Stimulated activated effector memory CD8-positive, alpha-beta T cell treated with anti-CD3 and anti-CD28 coated beads, Interleukin-12 subunit alpha, Interleukin-12 subunit beta, amount 100 ng/mL, for 72 hours (primary cell): ENCODE data around the gene HOXA6.

Experiments used
- ATAC-seq: fragments of 150-1000 bp; cut with Tn5 transposase; 2 replicates; pipeline ENCODE4 v1.10.0; 2021
- DNase-seq, 2 donors: peaks; one replicate each; pipeline ENCODE4 v3.0.0; 2021 to 2022; ENCODE audit warnings: low spot score in 2 of 2
- H3K27ac Mint-ChIP-seq: one replicate; pipeline ENCODE4 v1.8.0; 2022; ENCODE audit warnings: mild to moderate bottlenecking, mixed read lengths
- H3K36me3 Mint-ChIP-seq: one replicate; pipeline ENCODE4 v1.8.0; 2022; ENCODE audit warnings: mild to moderate bottlenecking, mixed read lengths
- H3K4me1 Mint-ChIP-seq: one replicate; pipeline ENCODE4 v1.8.0; 2022; ENCODE audit warnings: mixed read lengths
- H3K4me3 Mint-ChIP-seq: one replicate; pipeline ENCODE4 v1.8.0; 2022; ENCODE audit warnings: mild to moderate bottlenecking, mixed read lengths
- H3K9me3 Mint-ChIP-seq: one replicate; pipeline ENCODE4 v1.8.0; 2022; ENCODE audit warnings: mixed read lengths

Gene HOXA6

DNA sequence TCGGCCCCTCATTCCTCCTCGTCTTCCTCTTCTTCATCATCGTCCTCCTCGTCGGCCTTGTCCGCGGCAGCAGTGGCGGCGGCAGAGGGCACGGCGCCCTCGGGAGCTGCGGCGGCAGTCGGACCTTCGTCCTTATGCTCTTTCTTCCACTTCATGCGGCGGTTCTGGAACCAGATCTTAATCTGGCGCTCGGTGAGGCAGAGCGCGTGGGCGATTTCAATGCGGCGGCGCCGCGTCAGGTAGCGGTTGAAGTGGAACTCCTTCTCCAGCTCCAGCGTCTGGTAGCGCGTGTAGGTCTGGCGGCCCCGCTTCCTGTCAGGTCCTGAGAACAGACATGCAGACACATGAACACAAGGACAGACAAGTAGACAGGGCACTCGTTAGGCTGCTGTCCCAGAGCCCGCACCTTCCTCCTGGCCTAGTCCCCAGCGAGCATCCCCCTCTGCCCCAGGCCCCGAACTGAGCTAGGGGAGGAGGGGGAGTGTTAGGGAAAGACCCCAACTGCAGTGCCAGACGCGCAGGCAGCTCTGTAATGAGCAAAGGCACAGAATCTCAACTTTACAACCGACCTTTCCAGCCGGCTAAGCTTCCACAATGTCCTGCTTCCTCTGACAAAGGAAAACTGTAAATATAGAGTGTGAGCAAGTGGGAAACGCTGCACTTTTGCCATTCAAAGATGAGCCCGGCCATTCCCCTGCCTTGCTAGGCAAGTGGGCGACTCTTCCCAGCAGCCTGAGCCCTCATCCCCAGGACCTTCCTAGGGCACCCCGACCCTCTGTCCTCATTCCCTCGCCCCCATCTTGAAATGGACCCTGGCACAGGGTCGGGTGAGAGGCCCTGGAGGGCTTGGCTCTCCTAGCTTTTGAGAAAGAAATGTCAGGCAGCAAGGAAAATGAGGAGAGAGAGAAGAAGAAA lies 7.6 kb upstream of the HOXA6 start:
- Mint-ChIP-seq H3K4me3 (peak overlapping the region; percentile 73), H3K36me3 (peaks cover 25% of the 10 kb centered on the region), H3K4me1 (peaks cover 61% of the 10 kb centered on the region), H3K27ac (peak overlapping the region; percentile 45), H3K9me3 (no peaks in the 10 kb centered on the region)
- DNase-seq (peak in 1 of 2 donors; percentile 52), ATAC-seq (no peak)

- Mint-ChIP-seq H3K9me3 (no peaks in the 10 kb centered on the region), H3K4me1 (peaks cover 56% of the 10 kb centered on the region), H3K4me3 (peak overlapping the region; percentile 73), H3K27ac (peak overlapping the region; percentile 45), H3K36me3 (peaks cover 25% of the 10 kb centered on the region)
- DNase-seq: no peak
- no peak for ATAC-seq
Observed at GRCh38 chr7:27154369-27154768, 6.8 kb upstream of the HOXA6 start.

DNA sequence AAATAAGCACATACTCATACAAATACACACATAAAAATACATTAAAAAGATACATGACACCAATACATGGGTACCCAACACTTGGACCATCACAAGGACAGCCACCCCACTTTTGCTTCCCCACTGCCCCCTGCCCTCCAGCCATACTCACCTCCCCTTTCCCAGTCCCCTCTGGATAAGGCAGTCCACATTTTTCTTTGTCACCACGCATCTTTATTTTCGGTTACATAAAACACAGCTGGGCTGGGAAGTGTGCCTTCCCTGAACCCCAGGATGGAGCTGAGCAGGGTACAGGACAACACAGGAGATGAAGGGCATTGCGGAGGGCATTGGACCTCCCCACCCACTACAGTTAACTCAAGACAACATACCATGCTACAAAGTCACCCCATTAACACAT lies 6.0 kb upstream of the HOXA6 start:
- H3K4me3 Mint-ChIP-seq: no peak overlapping the region
- H3K27ac Mint-ChIP-seq: no peak overlapping the region
- H3K4me1 Mint-ChIP-seq: peaks cover 56% of the 10 kb centered on the region
- no peaks in the 10 kb centered on the region for H3K9me3 Mint-ChIP-seq
- no peak for ATAC-seq
- H3K36me3 Mint-ChIP-seq: peaks cover 25% of the 10 kb centered on the region
- DNase-seq: no peak

GRCh38 chr7:27152816-27153442 lies 5.4 kb upstream of the HOXA6 start:
- ATAC-seq (no peak), DNase-seq (no peak)
- H3K9me3 Mint-ChIP-seq: no peaks in the 10 kb centered on the region
- no peak overlapping the region for H3K27ac Mint-ChIP-seq
- no peak overlapping the region for H3K4me3 Mint-ChIP-seq
- H3K4me1 Mint-ChIP-seq: peaks cover 54% of the 10 kb centered on the region
- H3K36me3 Mint-ChIP-seq: peaks cover 23% of the 10 kb centered on the region

DNA sequence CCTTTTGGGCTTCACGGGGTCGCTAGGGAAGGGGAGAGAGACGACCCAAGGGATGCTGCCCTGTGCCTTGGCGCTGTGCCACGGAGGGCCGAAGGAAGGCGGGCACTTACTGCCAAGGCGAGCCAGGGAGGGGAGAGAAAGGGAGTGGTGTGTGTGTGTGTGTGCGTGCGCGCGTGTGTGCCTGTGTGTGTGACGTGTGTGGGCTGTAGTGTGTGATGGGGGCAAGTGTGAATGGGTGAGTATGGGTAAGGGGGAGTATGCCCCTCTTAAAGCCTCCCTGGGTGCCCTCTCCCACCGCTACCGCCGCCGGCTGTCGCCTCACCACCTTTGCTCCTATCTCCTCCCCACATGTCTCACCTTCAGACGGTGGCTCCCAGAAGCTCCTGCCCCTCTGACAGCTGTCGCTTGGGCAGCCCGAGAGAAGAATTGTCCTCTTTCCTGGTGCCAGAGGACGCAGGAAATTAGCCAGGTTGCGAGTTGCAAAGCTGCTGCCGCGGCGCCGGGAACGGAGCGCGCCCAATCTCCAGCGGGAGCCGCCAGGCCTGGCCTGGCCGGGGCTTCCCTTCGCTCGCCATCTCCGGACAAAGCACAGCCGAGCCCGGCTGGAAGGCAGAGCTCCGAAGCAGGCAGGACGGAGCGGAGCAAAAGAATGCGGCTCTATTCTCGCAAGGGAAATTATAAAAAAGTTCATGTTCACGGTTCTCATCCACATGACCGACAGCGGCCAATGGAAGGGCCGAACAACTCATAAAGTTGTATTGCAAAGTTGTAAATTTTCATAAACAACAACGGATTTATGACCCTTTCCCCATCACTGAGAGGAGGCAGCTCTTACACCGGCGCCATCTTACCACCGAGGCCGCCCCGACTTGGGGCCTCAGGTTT lies 4.6 kb upstream of the HOXA6 start, which contains the start of gene HOXA3:
Gene HOXA3 (minus strand): TSS at position 653 of the 885 bp plus-strand sequence. CDS start 41,943 bp downstream, outside the sequence.
- Mint-ChIP-seq H3K4me3 (peak within 1 kb of the TSS; percentile 77), H3K4me1 (peaks cover 51% of the 10 kb centered on the region), H3K27ac (no peak within 1 kb of the TSS), H3K9me3 (no peaks in the 10 kb centered on the region), H3K36me3 (peaks cover 15% of the 10 kb centered on the region)
- ATAC-seq (no peak), DNase-seq (peak in 1 of 2 donors; percentile 54)

DNA sequence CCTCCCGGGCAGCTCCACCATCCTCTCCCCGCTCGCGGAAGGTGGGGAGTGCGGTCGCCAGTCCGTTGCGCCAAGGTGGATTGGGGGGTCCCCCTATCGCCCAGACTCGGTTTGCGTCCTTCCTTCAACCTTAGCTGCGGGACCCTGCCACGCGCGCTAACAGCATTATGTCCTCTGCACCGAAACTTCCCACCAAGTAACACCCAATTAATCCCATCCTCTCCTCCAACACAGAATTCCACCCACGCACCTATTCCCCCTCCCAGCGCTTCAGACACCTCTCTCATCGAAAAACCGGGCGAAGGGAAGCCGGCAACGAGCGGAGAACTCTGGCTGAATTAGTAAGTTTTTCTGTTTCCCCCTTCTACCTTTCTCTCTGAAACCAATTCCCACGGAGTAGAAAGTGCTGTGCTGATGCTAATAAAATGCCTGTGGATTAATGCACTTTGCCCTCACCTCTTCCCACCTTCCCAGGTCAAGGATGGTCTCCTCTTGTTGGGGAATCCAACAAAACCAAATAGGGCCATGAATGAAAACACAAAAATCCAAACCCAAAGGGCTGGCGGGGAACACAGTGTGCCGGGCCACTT lies 3.9 kb upstream of the HOXA6 start:
- Mint-ChIP-seq H3K4me1 (peaks cover 51% of the 10 kb centered on the region), H3K36me3 (peaks cover 12% of the 10 kb centered on the region), H3K4me3 (peak overlapping the region; percentile 77), H3K9me3 (no peaks in the 10 kb centered on the region), H3K27ac (no peak overlapping the region)
- DNase-seq: no peak
- ATAC-seq: no peak

DNA sequence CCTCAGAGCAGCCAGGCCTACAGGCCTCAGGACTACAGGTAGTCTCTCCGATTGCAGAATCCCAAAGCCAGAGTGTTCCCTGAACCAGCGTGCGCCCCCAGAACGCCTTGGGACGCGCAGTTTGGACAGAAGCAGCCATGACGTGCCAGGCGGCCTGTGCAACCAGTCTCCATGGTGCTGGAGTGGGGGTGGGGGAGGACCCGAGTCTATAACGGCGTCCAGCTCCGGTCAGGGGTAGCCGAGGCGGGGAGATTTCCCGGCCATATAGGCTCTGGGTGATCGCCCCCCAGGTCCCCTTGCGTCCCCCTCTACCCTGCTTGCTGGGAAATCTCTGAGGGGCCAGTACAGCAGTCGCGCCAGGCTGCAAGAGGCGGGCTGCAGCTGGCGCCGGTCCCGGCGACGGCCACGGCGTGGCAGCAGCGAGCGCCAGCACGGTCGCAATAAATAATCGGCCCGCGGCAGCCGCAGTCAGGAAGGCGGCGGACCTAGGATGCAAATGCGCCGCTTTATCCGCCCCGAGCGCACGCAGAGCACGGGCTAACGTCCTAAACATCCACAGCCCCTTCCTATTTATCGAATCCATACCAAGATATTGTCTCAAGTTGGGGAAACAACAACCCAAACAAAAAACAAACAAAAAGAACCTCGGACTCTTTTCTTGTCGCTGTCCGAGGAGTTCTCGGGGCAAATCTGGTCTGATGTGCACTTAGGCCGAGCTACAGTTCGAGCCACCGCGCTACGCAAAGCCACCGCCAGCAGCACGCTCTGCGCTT lies 3.2 kb upstream of the HOXA6 start:
- Mint-ChIP-seq H3K36me3 (peaks cover 6% of the 10 kb centered on the region), H3K4me1 (peaks cover 44% of the 10 kb centered on the region), H3K27ac (no peak overlapping the region), H3K9me3 (no peaks in the 10 kb centered on the region), H3K4me3 (peak overlapping the region; percentile 77)
- ATAC-seq (peak; percentile 88), DNase-seq (peak; percentile 57 to 79)

GRCh38 chr7:27149842-27150567 lies 2.4 kb upstream of the HOXA6 start:
- ATAC-seq: no peak
- H3K4me3 Mint-ChIP-seq: peak overlapping the region; percentile 77
- no peak for DNase-seq
- peaks cover 5% of the 10 kb centered on the region for H3K36me3 Mint-ChIP-seq
- peaks cover 37% of the 10 kb centered on the region for H3K4me1 Mint-ChIP-seq
- no peak overlapping the region for H3K27ac Mint-ChIP-seq
- H3K9me3 Mint-ChIP-seq: no peaks in the 10 kb centered on the region

- DNase-seq (no peak), ATAC-seq (no peak)
- no peak overlapping the region for H3K27ac Mint-ChIP-seq
- no peaks in the 10 kb centered on the region for H3K36me3 Mint-ChIP-seq
- H3K4me1 Mint-ChIP-seq: peaks cover 27% of the 10 kb centered on the region
- no peak overlapping the region for H3K4me3 Mint-ChIP-seq
- no peaks in the 10 kb centered on the region for H3K9me3 Mint-ChIP-seq
Observed at GRCh38 chr7:27148756-27149641, 1.4 kb upstream of the HOXA6 start.

- H3K27ac Mint-ChIP-seq: no peak overlapping the region
- H3K4me3 Mint-ChIP-seq: peak overlapping the region; percentile 46
- DNase-seq (no peak), ATAC-seq (no peak)
- no peaks in the 10 kb centered on the region for H3K36me3 Mint-ChIP-seq
- H3K9me3 Mint-ChIP-seq: no peaks in the 10 kb centered on the region
- peaks cover 27% of the 10 kb centered on the region for H3K4me1 Mint-ChIP-seq
Observed at GRCh38 chr7:27148031-27148755, 619 bp upstream of the HOXA6 start.

- no peak overlapping the region for H3K27ac Mint-ChIP-seq
- no peak overlapping the region for H3K4me3 Mint-ChIP-seq
- DNase-seq (no peak), ATAC-seq (no peak)
- no peaks in the 10 kb centered on the region for H3K36me3 Mint-ChIP-seq
- H3K9me3 Mint-ChIP-seq: no peaks in the 10 kb centered on the region
- peaks cover 21% of the 10 kb centered on the region for H3K4me1 Mint-ChIP-seq
Observed at GRCh38 chr7:27146491-27147198, 929 bp downstream of the HOXA6 start.

DNA sequence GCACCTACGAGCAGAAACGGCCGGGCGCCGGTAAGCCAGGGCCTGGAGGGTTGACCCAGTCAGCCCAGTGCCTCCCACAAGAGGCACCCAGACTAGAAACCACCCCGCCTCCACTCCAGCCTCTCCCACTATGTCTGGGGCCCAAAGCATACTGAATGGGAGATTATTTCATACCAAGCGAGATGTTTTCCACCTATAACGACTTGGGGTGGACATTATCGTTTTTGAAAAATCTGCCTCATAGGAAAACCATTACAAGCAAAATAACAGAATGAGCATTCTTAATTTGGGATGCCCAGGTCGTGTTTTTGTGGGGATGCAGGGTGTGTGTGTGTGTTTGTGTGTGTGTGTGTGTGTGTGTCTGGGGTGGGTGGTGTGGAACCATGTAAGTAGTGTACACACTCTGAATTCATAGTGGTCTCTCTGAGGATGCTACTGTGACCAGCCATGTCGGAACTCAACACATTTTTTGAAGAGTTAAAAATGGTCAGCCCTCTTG lies 1.6 kb downstream of the HOXA6 start:
- H3K4me3 Mint-ChIP-seq: no peak overlapping the region
- no peak for ATAC-seq
- no peak overlapping the region for H3K27ac Mint-ChIP-seq

More for the DNA sequence above, 1.6 kb downstream of the HOXA6 start:
- Mint-ChIP-seq H3K4me1 (peaks cover 14% of the 10 kb centered on the region), H3K9me3 (no peaks in the 10 kb centered on the region), H3K36me3 (no peaks in the 10 kb centered on the region)
- no peak for DNase-seq
